Spinal cord (tissue), 10 donors: ENCODE measurements around the gene SSX2IP. TPM values are rescaled to one million over a fixed set of nuclear protein-coding genes. Genes with fewer than 3 reads are reported as not detected.

Experiments
- DNase-seq, 6 donors: peaks; one replicate each; pipeline versions ENCODE4 v3.0.0 to v3.0.0-alpha.2; 2013 to 2015; ENCODE audit warnings: low spot score in 6 of 6, low read depth in 4 of 6
- H3K27ac ChIP-seq: one replicate; pipeline ENCODE4 v1.5.1; 2013; ENCODE audit warnings: low read depth, low read length, control low read depth
- H3K27me3 ChIP-seq: one replicate; pipeline ENCODE4 v1.6.1; 2013; ENCODE audit warnings: low read length; ENCODE audit not compliant: control insufficient read depth, insufficient read depth
- H3K36me3 ChIP-seq: one replicate; pipeline ENCODE4 v1.6.1; 2013; ENCODE audit warnings: low read length; ENCODE audit not compliant: control insufficient read depth, insufficient read depth
- H3K4me1 ChIP-seq: one replicate; pipeline ENCODE4 v1.6.1; 2013; ENCODE audit warnings: low read length; ENCODE audit not compliant: control insufficient read depth, insufficient read depth
- H3K4me3 ChIP-seq: one replicate; pipeline ENCODE4 v1.5.1; 2013; ENCODE audit warnings: low read depth, low read length, control low read depth
- H3K9me3 ChIP-seq: one replicate; pipeline ENCODE4 v1.6.1; 2013; ENCODE audit warnings: low read length; ENCODE audit not compliant: control insufficient read depth, insufficient read depth
- WGBS: methylation state at CpG from one replicate; pipeline ENCODE4 v1.1.5; 2013; ENCODE audit warnings: missing lambda C conversion rate; ENCODE audit not compliant: insufficient coverage; 5-methylcytosine and 5-hydroxymethylcytosine counted together
- polyA plus RNA-seq, 2 donors: library from polyadenylated mRNA; unstranded; fragments of 120-200 nt; gene quantifications; one replicate each; pipeline ENCODE4 v1.2.1, GENCODE V29; 2013; ENCODE audit not compliant: insufficient read length in 2 of 2
- total RNA-seq, 2 donors: library from RNA; depleted of rRNA in 1 of 2; stranded (reverse); fragments of 120-200 nt in 1 of 2; fragments of >200 nt in 1 of 2; gene quantifications; one replicate each; pipeline versions ENCODE4 v1.2.3 to v1.2.4, GENCODE V29; 2013 to 2014
- donor health status: healthy.

SSX2IP gene
- total and polyA plus RNA-seq, 4 donors: 14.9 to 29.7 (median 21.5) TPM

DNA sequence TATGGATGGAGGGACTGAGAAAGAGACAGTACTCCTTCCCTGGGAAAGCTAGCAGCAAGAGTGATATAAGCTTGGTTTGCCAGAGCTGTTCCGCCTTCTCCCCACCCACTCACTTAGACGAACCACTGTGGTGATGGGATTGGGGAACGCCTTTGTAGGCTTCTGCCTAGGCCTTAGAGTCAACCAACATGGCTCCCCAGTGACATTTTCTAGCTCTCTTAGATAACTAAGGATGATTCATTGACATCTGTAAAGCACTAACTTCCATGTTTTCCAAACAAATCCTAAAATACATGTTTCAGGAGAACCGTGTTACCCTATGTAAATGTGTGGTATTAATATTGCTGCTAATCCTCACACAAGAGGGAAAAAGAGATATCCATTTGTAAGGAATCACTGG lies 21.6 kb upstream of the SSX2IP start:
- no peak for DNase-seq
- no peaks in the 10 kb centered on the region for H3K9me3 ChIP-seq
- no CpG with 5 or more reads among the region's 4 CpGs for WGBS
- no peak overlapping the region for H3K27ac ChIP-seq
- no peaks in the 10 kb centered on the region for H3K27me3 ChIP-seq
- no peaks in the 10 kb centered on the region for H3K4me1 ChIP-seq
- no peaks in the 10 kb centered on the region for H3K36me3 ChIP-seq
- no peak overlapping the region for H3K4me3 ChIP-seq

DNA sequence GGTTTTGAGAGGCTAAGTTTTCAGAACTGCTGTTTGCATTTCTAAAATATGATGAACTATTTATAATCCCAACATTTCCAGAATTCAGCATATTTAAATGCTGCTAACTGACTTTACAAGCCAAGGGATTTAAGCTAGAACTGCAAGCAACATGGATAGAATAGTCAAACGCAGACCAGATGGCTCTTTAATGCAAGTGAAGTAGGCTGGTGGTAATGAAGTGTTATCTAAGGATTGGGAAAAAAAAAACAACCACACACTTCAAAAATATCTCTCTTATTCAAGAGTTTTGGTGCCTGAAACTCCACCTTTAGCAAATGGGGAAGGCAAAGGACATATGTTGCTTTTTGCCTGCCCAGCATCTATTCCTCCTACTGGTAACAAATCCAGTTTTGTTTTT lies 20.9 kb upstream of the SSX2IP start:
- peak in 2 of 6 donors; percentile 59 to 91 for DNase-seq
- H3K36me3 ChIP-seq: no peaks in the 10 kb centered on the region
- no peaks in the 10 kb centered on the region for H3K4me1 ChIP-seq
- H3K27me3 ChIP-seq: no peaks in the 10 kb centered on the region
- H3K4me3 ChIP-seq: no peak overlapping the region
- no peak overlapping the region for H3K27ac ChIP-seq
- WGBS: no CpG with 5 or more reads among the region's 1 CpG
- no peaks in the 10 kb centered on the region for H3K9me3 ChIP-seq

DNA sequence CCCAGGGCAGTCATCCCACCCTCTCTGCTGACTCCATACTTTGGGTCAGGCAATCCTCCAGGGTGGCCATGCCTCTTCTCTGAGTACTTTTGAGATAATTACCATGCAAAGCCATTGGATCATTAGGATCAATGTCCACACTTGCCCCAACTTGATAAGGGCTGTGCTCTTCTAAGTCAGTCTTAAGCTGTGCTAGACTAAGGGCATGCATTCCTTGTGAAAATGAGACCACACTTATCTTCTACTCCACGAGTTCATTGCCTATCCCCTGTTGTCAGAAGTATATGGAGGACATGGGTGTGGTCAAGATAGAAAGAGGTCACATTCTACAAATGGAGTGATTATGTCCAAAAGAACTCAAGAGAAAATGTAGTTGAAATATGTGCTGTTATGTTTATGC lies 18.9 kb upstream of the SSX2IP start:
- no peak overlapping the region for H3K4me3 ChIP-seq
- no peak overlapping the region for H3K27ac ChIP-seq
- WGBS: no CpG with 5 or more reads among the region's 1 CpG
- no peak for DNase-seq
- H3K4me1 ChIP-seq: no peaks in the 10 kb centered on the region
- no peaks in the 10 kb centered on the region for H3K27me3 ChIP-seq
- H3K36me3 ChIP-seq: no peaks in the 10 kb centered on the region
- H3K9me3 ChIP-seq: no peaks in the 10 kb centered on the region

DNA sequence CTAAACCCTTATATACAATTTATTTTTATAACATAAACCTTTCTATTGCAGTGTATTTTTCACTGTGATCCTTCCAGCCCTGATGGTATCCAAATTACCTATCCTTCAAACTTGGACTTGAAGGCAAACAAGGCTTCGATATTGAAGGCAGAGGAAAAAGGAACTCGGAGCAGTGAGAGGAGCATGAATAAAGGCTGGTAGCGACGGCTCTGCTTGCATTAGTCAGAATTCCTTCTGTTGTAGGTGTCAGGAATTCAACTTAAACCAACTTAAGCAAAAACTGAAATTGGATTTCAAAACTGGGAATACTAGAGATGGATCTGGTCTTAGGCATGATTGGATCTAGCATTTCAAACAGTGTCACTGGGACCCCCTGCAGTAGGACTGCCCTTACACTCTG lies 17.8 kb upstream of the SSX2IP start:
- Histone ChIP-seq H3K4me3 (no peak overlapping the region), H3K36me3 (no peaks in the 10 kb centered on the region), H3K27me3 (no peaks in the 10 kb centered on the region), H3K9me3 (no peaks in the 10 kb centered on the region), H3K27ac (no peak overlapping the region), H3K4me1 (no peaks in the 10 kb centered on the region)
- DNase-seq: no peak
- WGBS: no CpG with 5 or more reads among the region's 4 CpGs

DNA sequence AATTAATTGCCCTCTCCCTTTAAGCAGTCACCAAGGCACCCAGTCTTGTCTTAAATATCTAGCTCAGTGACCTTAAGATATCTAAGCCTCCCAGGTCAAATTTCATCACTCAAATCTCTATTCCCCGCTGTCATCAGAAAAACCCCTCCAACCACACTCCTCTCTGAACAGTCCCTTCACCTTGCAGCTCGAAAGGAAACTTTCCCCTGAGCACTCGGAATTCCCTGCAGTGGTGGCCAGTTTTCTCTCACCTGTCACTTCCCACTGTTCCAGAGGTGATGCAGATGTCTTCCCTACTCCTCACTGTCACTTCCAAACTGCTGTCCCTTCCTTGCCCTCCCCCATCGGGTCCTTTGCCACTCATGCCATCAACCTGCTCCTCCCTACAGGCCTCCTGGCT lies 15.3 kb upstream of the SSX2IP start:
- Histone ChIP-seq H3K27ac (no peak overlapping the region), H3K9me3 (no peaks in the 10 kb centered on the region), H3K27me3 (no peaks in the 10 kb centered on the region), H3K4me1 (no peaks in the 10 kb centered on the region), H3K4me3 (no peak overlapping the region), H3K36me3 (no peaks in the 10 kb centered on the region)
- no peak for DNase-seq
- 95% methylated on average over 4 of the region's 4 CpGs for WGBS

DNA sequence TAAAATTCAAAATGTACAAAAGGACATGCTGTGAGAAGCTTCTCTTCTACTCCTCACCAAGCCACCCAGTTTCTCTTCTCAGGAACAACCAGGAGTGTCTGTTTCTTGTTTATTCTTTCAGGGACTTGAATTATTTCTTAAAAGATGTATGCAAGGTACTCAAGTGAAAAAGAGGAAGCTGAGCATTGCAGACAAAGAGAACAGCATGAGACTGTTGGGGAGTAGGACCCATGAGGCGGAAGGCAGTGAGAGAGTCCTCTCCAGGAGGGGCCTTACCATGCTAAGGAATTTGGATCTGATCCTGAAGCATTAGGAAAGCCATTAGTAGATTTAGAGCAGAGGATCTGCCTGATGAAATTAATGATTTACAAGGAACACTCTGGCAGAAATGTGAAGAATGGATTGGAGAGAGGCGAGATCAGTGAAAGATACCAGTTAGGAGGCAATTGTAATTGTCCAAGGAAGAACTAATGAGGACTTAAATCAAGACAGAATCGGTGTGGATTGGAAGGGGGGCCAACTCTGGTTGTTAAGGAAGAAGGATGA lies 14.7 kb upstream of the SSX2IP start:
- DNase-seq: peak in 1 of 6 donors; percentile 20
- Histone ChIP-seq H3K36me3 (no peaks in the 10 kb centered on the region), H3K27me3 (no peaks in the 10 kb centered on the region), H3K4me3 (no peak overlapping the region), H3K27ac (no peak overlapping the region), H3K4me1 (no peaks in the 10 kb centered on the region), H3K9me3 (no peaks in the 10 kb centered on the region)
- WGBS: 67% methylated on average over 3 of the region's 3 CpGs

DNA sequence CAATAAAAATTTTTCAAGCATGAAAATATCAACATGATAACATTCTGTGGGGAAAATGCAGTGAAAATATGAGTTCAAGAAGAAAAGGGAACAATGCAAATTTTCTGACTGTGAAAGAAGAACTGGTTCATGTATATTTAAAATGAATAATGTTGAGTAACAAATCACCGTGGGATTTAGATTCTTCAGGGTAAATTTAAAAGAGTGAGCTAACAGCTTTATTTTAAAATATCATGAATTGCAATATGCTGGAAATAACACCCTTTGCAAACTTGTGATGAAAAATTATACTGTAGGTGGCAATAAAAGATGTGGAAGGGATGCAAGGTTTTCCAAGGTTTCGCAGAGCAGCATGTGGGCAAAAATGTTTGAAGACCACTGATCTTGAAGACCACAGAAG lies 13.2 kb upstream of the SSX2IP start:
- no CpG with 5 or more reads among the region's 2 CpGs for WGBS
- H3K27ac ChIP-seq: no peak overlapping the region
- DNase-seq: peak in 1 of 6 donors; percentile 25
- H3K4me3 ChIP-seq: no peak overlapping the region
- H3K27me3 ChIP-seq: no peaks in the 10 kb centered on the region
- H3K36me3 ChIP-seq: no peaks in the 10 kb centered on the region
- H3K9me3 ChIP-seq: no peaks in the 10 kb centered on the region
- no peaks in the 10 kb centered on the region for H3K4me1 ChIP-seq

DNA sequence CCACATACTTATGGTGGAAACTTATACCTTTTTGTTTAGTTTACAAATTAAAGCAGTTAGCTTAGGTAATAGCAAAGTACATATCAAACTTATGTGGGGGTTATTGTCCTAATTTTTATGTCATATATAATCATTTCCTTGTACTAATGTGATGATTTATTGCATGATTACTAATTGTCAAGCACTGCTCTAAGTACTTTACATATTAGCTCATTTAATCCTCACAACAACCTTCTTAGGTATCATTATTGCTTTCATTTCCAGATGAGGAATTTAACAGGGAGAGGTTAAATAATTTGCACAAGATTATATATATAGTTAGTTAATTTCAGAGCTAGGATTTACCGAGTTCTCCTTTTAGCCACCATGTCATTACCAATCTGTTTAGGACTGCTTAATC lies 11.9 kb upstream of the SSX2IP start:
- H3K27ac ChIP-seq: no peak overlapping the region
- no CpG with 5 or more reads among the region's 1 CpG for WGBS
- H3K4me1 ChIP-seq: no peaks in the 10 kb centered on the region
- DNase-seq: no peak
- no peak overlapping the region for H3K4me3 ChIP-seq
- no peaks in the 10 kb centered on the region for H3K27me3 ChIP-seq
- no peaks in the 10 kb centered on the region for H3K36me3 ChIP-seq
- no peaks in the 10 kb centered on the region for H3K9me3 ChIP-seq

DNA sequence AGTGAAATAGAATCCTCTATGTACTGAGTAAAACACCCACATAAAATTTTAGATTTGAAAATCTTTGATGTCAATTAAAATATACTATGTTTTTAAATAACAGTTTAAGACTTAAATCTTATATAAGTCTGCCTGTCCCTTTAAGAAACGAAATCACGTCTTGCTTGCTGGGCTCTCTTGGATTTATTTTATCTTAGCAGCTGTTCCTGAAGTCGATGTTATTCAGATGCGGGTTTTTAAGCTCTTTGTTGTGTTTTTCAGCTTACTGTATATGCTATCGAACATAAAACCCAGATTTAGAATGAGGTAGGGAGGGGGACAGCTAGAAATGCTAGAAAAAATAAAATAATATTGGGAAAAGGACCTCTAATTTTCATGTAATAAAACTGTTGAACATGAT lies 11.1 kb upstream of the SSX2IP start:
- Histone ChIP-seq H3K9me3 (no peaks in the 10 kb centered on the region), H3K27me3 (no peaks in the 10 kb centered on the region), H3K36me3 (no peaks in the 10 kb centered on the region), H3K4me3 (no peak overlapping the region), H3K4me1 (no peaks in the 10 kb centered on the region), H3K27ac (no peak overlapping the region)
- DNase-seq: peak in 2 of 6 donors; percentile 55 to 67
- 8% methylated on average over 2 of the region's 5 CpGs for WGBS

DNA sequence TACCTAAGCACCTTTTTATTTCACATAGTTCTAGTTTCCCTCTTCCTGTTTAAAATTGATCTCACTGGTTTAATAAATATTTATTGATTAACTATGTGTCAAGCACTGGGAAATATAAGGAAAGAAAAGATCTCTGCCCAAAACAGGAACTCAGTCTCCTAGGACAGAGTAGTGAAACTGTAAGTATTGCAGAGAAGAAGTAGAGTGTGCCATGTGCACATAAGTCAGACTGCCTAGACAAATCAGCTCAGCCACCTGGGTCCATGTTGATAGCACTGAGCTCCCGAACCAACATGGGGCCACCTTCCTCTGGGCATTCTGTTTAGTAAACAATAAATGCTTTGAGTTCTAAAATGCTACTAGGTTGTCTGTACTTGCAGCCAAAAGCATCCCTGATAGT lies 9.8 kb upstream of the SSX2IP start:
- no CpG with 5 or more reads among the region's 1 CpG for WGBS
- no peaks in the 10 kb centered on the region for H3K4me1 ChIP-seq

More for the DNA sequence above, 9.8 kb upstream of the SSX2IP start:
- Histone ChIP-seq H3K27ac (no peak overlapping the region), H3K36me3 (no peaks in the 10 kb centered on the region), H3K4me3 (no peak overlapping the region), H3K27me3 (no peaks in the 10 kb centered on the region), H3K9me3 (no peaks in the 10 kb centered on the region)
- no peak for DNase-seq
